GM13977 (cell line): ENCODE measurements around the gene HS1BP3.

ENCODE experiments used
- DNase-seq: peaks from one replicate; pipeline ENCODE4 v3.0.0; 2012; ENCODE audit warnings: low spot score
- in situ Hi-C: fragments of 300-500 bp; cut with MboI; formaldehyde crosslinking; loops from one replicate; pipeline ENCODE4 v1.12.0; 2022; ENCODE audit warnings: low sequenced_read_pairs, low pct_unique_long_range_greater_than_20kb, mixed read lengths, inconsistent platforms; ENCODE audit not compliant: unreplicated experiment
- TF ChIP-seq, protein P1 (sequence below): IDR thresholded peaks from 2 replicates; pipeline ENCODE4 v1.5.1; 2012; ENCODE audit warnings: mild to moderate bottlenecking, control low read depth; ENCODE audit not compliant: insufficient read depth; ENCODE audit errors: extremely low read depth, missing control alignments

HS1BP3 gene

DNA sequence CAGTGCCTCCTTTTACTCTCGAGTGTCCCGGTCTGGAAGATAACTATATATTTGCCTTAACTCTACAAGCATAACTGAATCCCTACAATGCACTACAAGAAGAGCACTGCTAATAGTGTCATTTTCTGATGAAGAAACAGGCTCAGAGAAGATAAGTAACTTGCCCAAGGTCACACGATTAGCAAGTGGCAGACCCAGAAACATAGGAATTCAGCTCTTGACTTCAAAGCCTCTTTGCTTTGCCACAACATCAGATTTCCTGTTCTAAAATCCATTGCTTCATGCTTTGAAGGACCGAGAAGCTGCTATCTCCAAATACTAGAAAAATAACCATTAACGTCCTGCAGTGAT lies 65.6 kb downstream of the HS1BP3 start:
- in situ Hi-C loops, result no loop called here
- TF ChIP-seq, protein P1, sequence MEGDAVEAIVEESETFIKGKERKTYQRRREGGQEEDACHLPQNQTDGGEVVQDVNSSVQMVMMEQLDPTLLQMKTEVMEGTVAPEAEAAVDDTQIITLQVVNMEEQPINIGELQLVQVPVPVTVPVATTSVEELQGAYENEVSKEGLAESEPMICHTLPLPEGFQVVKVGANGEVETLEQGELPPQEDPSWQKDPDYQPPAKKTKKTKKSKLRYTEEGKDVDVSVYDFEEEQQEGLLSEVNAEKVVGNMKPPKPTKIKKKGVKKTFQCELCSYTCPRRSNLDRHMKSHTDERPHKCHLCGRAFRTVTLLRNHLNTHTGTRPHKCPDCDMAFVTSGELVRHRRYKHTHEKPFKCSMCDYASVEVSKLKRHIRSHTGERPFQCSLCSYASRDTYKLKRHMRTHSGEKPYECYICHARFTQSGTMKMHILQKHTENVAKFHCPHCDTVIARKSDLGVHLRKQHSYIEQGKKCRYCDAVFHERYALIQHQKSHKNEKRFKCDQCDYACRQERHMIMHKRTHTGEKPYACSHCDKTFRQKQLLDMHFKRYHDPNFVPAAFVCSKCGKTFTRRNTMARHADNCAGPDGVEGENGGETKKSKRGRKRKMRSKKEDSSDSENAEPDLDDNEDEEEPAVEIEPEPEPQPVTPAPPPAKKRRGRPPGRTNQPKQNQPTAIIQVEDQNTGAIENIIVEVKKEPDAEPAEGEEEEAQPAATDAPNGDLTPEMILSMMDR, result no peak
- DNase-seq, result no peak

DNA sequence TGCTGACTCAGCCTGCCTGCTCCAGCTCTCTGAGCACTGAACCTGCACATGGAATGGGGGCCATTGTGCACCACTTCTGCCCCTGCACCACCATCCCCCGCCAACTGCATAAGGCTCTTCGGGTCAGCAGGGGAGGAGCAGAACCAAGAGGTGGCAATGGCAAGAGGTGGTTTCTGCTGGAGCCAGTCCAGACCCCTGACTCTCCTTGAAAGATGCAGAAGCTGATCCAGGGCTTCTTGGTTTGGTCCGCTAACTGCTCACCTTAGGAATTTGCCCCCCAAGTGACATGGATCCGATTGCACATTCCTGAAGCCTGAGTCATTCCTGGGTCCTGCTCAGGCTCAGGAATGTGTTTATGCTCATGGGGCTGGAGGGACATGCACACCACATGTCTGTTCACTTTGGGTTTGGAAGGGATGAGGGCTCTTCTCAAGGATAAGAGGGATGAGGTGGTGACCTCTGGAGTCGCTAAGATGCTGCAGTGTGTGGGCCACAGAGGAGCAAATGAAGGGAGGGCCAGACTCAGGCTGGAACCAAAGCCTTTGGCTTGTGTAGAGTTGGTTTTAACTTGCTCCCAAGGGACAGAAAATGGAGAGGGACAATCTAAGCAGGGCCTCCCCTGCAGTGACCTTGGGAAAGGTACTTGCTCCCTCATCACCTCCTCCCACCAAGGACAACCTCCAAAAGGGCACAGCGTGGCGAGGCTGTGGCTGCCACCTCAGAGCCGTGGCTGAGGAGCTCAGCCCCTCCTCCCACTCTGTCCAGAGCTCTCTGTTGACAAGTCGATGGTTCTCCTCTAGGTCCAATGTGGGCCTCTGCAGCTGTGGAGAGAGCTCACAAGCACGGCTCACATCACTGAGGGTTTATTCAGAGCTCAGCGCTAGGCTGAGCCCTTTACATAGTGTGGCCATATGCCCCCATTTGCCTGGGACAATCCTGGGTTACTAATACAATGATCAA lies 66.2 kb downstream of the HS1BP3 start:
- no peak for DNase-seq
- TF ChIP-seq, protein P1, result no peak
- in situ Hi-C loops, result no loop called here

DNA sequence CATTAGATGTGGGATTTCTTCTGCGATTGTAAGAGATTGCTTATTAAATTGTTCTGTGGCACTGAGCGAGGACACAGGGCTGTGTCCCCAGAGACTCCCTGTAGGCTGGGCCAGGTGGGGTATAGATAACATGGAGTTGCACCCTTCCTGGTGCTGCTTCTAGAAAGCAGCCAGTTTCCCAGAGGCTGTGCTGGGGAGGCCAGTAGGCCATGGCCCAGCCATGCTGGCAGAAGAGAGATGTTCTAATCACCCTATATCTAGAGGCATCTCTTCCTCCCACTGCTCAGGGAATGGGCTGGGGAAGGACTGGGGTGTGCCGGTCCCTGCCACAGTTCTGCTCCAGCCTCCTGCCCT lies 66.9 kb downstream of the HS1BP3 start:
- no peak for DNase-seq
- in situ Hi-C loops, result no loop called here
- TF ChIP-seq, protein P1, result no peak

DNA sequence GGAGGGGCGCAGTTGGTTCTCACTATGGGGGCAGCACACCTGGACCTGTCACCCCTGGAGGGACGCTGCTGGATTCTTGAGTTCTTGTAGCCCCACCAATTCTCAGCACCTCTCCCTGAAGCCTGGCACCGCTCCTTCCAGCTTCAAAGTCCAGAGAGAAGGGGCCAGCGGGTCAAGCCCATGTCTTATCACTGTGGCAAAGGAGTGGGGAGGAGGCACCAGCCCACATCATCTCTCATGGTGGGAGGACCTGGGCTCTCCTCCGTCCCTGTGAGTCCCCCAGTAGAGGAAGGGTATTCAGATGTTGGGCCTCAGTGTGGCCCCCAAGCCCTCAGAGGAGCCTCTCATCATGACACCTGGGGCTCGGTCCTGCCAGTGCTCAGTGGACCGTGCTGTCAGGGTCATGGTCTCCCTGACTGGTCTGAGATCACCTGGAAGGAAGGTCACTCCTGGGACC lies 67.4 kb downstream of the HS1BP3 start:
- in situ Hi-C loops, result no loop called here
- TF ChIP-seq, protein P1, result no peak
- DNase-seq, result no peak

DNA sequence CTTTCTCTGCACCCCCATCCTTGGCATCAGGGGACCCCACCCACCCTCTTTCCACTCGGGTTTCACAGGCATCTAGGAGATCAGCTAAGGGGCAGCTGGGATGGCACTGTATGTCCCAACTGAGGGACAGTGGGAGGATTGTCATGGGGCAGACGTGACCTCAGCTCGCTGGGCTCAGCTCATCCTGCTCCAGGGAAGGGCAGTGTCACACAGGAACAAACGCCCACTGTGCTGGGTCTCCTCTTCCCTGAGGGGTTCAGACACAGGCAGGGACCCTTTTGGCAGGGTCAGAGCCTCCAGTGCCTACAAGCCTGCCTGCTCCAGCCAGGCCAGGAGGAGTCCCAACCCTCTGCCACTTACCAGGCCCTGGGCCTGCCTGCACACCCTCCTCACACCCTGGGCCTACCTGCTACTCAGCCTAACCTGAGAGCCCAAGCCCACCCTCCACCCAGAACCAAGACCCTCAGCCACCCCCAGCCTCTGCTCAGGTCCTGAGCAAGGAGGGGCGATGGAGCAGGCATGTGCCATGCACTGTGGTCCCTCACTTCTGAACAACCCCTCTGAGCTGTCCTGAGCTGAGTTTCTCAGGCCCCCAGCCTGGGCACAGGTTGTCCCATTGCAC lies 68.2 kb downstream of the HS1BP3 start:
- TF ChIP-seq, protein P1, result no peak
- in situ Hi-C loops, result no loop called here
- DNase-seq, result no peak

DNA sequence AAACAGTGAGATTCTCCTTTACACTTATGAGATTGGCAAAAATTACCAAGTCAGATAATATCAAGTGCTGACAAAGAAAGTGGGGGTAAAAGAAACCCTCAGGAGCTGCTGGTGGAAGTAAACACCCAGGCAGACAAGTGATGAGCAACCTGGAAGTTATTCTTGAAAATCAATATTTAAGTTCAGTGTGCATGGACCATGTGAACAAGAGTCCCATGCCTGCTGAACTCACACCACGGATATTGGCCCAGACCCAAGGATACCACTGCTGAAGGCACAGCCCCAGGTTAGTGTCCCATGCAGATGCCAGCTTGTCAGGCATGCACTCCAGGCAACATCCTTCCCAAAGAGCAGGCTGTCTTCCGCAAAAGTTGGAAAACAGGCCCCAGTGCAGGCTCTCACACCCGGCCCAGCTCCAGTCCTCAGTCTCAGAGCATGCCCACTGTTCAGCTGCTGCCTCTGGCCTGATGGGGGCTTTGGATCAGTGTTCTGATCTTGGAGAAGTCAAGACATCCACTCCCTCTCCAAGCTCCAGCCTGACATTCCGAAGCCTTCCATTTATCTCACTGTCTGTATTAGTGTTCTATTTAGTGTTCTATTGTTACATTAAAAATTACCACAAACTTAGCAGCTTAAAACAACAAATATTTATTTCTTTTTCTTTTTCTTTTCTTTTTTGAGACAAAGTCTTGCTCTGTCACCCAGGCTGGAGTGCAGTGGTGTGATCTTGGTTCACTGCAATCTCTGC lies 70.0 kb downstream of the HS1BP3 start:
- DNase-seq, result no peak
- in situ Hi-C loops, result no loop called here
- TF ChIP-seq, protein P1, result no peak
